ENCODE data around the gene NUCB1. TPM values are rescaled to one million over a fixed set of nuclear protein-coding genes. Genes with fewer than 3 reads are reported as not detected.
"Not testable (repeated sequence)": the region's sequence is repeated elsewhere in the genome, so short reads cannot be mapped to it uniquely, and the experiment has no call there.

Gene NUCB1
- total and polyA plus RNA-seq, 10 donors = 67.6 to 321 (median 237) TPM

DNA sequence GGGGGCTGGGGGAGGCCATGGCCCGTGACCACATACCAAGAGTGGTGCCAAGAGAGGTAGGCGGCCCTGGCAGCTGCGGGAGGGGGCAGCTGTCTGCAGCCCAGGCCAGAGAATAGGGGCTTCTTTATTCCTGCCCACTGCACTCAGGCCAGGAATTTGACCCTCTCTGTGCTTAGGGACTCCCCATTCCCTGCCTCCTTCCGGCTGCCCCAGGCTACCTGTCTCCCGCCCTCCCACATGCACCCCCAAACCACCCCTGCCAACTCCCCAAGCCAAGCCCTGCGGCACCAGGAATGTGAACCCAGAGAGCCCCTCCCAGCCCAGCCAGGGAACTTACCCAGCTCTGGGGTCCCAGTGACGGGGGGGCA, 32.4 kb upstream of the NUCB1 start:
- no peaks in the 10 kb centered on the region for H3K36me3 ChIP-seq
- peak overlapping the region in 7 of 8 donors; percentile 59 to 76 (median 66) for H3K27ac ChIP-seq
- H3K4me1 ChIP-seq = peaks cover 0 to 36% (median 8%) of the 10 kb centered on the region in 6 donors
- DNase-seq = no peak
- peak overlapping the region in 4 of 8 donors; percentile 13 to 49 (median 22) for H3K4me3 ChIP-seq
- intact Hi-C loops (cut with DNase I; ENCODE audit: low total_unique reads) = no loop called here
- 71 to 83% (median 79%) methylated on average over 7 of the region's 7 CpGs for WGBS, 5 donors
- peaks cover 0 to 15% (median 0%) of the 10 kb centered on the region in 7 donors for H3K27me3 ChIP-seq (replicated peaks in 1 of 7)
- H3K9me3 ChIP-seq = no peaks in the 10 kb centered on the region
- TF ChIP-seq POLR2AphosphoS5 (IDR thresholded peaks at IDR 0.05) = no peak
- TF ChIP-seq, protein P1, sequence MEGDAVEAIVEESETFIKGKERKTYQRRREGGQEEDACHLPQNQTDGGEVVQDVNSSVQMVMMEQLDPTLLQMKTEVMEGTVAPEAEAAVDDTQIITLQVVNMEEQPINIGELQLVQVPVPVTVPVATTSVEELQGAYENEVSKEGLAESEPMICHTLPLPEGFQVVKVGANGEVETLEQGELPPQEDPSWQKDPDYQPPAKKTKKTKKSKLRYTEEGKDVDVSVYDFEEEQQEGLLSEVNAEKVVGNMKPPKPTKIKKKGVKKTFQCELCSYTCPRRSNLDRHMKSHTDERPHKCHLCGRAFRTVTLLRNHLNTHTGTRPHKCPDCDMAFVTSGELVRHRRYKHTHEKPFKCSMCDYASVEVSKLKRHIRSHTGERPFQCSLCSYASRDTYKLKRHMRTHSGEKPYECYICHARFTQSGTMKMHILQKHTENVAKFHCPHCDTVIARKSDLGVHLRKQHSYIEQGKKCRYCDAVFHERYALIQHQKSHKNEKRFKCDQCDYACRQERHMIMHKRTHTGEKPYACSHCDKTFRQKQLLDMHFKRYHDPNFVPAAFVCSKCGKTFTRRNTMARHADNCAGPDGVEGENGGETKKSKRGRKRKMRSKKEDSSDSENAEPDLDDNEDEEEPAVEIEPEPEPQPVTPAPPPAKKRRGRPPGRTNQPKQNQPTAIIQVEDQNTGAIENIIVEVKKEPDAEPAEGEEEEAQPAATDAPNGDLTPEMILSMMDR (IDR thresholded peaks at IDR 0.05 in 8 of 11, conservative IDR thresholded peaks at IDR 0.05 in 3 of 11) = no peak
- no peak for TF ChIP-seq POLR2A (IDR thresholded peaks at IDR 0.05)

DNA sequence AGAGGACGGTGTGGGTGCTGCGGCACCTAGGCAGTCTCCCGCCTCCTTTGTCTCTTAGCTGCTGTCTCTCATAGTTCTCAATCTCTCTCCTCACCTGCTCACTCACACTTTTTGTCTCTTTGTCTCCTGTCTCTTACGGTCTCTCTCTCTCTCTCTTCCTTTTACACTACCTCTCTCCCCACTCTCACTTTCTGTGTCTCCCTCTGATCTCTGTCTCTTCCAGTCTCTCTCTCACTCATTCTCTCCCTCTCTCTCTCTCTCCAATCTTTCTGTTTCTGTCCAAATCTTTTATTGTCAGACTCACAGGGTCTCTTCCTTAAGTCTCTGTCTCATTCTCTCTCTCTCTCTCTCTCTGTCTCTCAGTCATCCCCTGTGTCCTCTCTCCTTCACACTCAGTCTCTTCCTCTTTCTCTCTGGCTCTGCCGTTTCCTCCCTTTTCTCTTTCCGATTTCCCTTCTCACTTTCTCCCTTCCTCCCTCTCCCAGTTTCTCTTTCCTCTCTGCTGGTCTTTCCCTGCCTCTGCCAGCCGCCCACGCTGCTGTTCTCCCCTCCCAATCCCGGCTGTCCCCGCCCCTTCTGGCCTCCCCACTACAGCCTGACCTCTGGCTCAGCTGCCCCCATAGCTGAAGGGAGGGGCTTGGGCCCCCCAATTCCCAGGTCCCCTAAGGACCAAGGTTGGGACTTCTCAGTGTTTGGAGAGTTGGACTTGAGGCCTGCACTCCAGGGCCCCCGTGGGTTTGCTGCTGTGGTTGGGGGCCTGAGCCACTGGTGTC, 31.8 kb upstream of the NUCB1 start, which contains the start of gene PLEKHA4:
PLEKHA4 (minus strand) TSS at position 504 of the 773 bp plus-strand sequence. CDS start 997 bp downstream, outside the sequence.
- Histone ChIP-seq H3K4me1 (peaks cover 2 to 40% (median 12%) of the 10 kb centered on the region in 6 donors), H3K4me3 (peak within 1 kb of the TSS in 4 of 8 donors; percentile 13 to 49 (median 22)), H3K27ac (peak within 1 kb of the TSS in 7 of 8 donors; percentile 59 to 76 (median 66)), H3K9me3 (no peaks in the 10 kb centered on the region), H3K27me3 (replicated peaks in 1 of 7) (peaks cover 0 to 15% (median 0%) of the 10 kb centered on the region in 7 donors), H3K36me3 (peaks cover 0 to 2% (median 0%) of the 10 kb centered on the region in 6 donors)
- WGBS, 5 donors = 37 to 66% (median 51%) methylated on average over 10 to 11 of the region's 11 CpGs
- intact Hi-C loops (cut with DNase I; ENCODE audit: low total_unique reads) = no loop called here
- TF ChIP-seq POLR2AphosphoS5 (IDR thresholded peaks at IDR 0.05) (peak; percentile 18 to 53 (median 50)), POLR2A (IDR thresholded peaks at IDR 0.05) (no peak)
- TF ChIP-seq, protein P1 (IDR thresholded peaks at IDR 0.05 in 8 of 11, conservative IDR thresholded peaks at IDR 0.05 in 3 of 11) = no peak
- DNase-seq = no peak

DNA sequence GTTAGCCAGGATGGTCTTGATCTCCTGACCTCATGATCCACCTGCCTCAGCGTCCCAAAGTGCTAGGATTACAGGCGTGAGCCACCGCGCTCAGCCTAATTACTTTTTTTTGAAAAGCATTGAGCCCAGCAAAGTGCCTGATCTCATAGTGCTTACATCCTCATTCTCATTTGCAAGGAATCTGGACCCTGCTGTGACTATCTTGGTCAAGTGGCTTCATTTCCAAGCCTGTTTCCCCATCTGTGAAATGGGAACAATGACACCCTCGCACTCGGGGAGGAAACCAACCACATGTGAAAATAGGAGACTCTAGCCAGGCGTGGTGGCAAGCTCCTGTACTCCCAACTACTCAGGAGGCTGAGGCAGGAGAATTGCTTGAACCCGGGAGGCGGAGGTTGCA, 30.1 kb upstream of the NUCB1 start:
- peaks cover 0 to 15% (median 0%) of the 10 kb centered on the region in 7 donors for H3K27me3 ChIP-seq (replicated peaks in 1 of 7)
- intact Hi-C loops (cut with DNase I; ENCODE audit: low total_unique reads) = loop anchor here (10.0 kb wide), 1 partner anchor 95 kb away; the partner anchor contains the start of gene FTL
- no peak overlapping the region for H3K27ac ChIP-seq
- H3K36me3 ChIP-seq = peaks cover 0 to 20% (median 12%) of the 10 kb centered on the region in 6 donors
- no peak overlapping the region for H3K4me3 ChIP-seq
- TF ChIP-seq POLR2A (IDR thresholded peaks at IDR 0.05) = no peak
- TF ChIP-seq, protein P1 (IDR thresholded peaks at IDR 0.05 in 8 of 11, conservative IDR thresholded peaks at IDR 0.05 in 3 of 11) = no peak
- no peak for TF ChIP-seq POLR2AphosphoS5 (IDR thresholded peaks at IDR 0.05)
- 88 to 96% (median 93%) methylated on average over 9 of the region's 9 CpGs for WGBS, 5 donors
- H3K9me3 ChIP-seq = no peaks in the 10 kb centered on the region
- DNase-seq = no peak
- peaks cover 19 to 58% (median 29%) of the 10 kb centered on the region in 6 donors for H3K4me1 ChIP-seq

DNA sequence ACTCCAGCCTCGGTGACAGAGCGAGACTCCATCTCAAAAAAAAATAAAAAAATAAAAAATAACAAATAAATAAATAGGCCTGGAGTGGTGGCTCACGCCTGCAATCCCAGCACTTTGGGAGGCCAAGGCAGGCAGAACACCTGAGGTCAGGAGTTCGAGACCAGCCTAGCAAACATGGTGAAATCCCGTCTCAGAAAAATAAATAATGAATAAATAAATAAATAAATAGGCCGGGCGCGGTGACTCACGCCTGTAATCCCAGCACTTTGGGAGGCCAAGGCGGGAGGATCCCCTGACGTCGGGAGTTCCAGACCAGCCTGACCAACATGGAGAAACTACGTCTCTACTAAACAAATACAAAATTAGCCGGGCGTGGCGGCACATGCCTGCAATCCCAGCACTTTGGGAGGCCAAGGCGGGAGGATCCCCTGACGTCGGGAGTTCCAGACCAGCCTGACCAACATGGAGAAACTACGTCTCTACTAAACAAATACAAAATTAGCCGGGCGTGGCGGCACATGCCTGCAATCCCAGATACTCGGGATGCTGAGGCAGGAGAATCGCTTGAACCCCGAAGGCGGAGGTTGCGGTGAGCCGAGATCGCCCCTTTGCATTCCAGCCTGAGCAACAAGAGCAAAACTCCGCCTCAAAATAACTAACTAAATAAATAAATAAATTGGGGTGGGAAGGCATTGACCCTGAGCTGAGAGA, 28.5 kb upstream of the NUCB1 start:
- not testable (repeated sequence) for H3K9me3 ChIP-seq; DNase-seq; H3K27me3 ChIP-seq (replicated peaks in 1 of 7)
- Histone ChIP-seq H3K27ac (peak overlapping the region in 7 of 8 donors; percentile 96 to 100 (median 100)), H3K4me3 (peak overlapping the region in 6 of 8 donors; percentile 60 to 90 (median 85)), H3K4me1 (peaks cover 35 to 68% (median 45%) of the 10 kb centered on the region in 6 donors), H3K36me3 (peaks cover 0 to 36% (median 19%) of the 10 kb centered on the region in 6 donors)
- 83 to 92% (median 87%) methylated on average over 24 to 31 of the region's 31 CpGs for WGBS, 5 donors
- intact Hi-C loops (cut with DNase I; ENCODE audit: low total_unique reads) = loop anchor here (10.0 kb wide), 1 partner anchor 93 kb away; the partner anchor contains the start of gene FTL

Data from spleen (tissue), 11 donors.